Measurements from ENCODE around the gene PLIN5. TPM values are rescaled to one million over a fixed set of nuclear protein-coding genes. Genes with fewer than 3 reads are reported as not detected.

The PLIN5 gene
- total RNA-seq, 2 donors from 2014 or later: 0.24 to 0.81 TPM

GRCh38 chr19:4482721-4483364 lies 52.2 kb downstream of the PLIN5 start:
- DNase-seq: no peak
- no peaks in the 10 kb centered on the region for H3K4me1 Mint-ChIP-seq (ENCODE audit: low read depth)
- H3K9me3 Mint-ChIP-seq: no peaks in the 10 kb centered on the region
- H3K27ac Mint-ChIP-seq: no peak overlapping the region
- H3K4me3 Mint-ChIP-seq: no peak overlapping the region
- H3K27me3 Mint-ChIP-seq (ENCODE audit: low read depth): no peaks in the 10 kb centered on the region
- no peak for ATAC-seq (replicated peaks in 1 of 2)
- H3K36me3 Mint-ChIP-seq (ENCODE audit: insufficient read depth in 2 of 2): peaks cover 0 to 2% of the 10 kb centered on the region in 2 donors

- H3K27me3 Mint-ChIP-seq (ENCODE audit: low read depth): no peaks in the 10 kb centered on the region
- H3K36me3 Mint-ChIP-seq (ENCODE audit: insufficient read depth in 2 of 2): peaks cover 2 to 4% of the 10 kb centered on the region in 2 donors
- no peaks in the 10 kb centered on the region for H3K9me3 Mint-ChIP-seq
- no peak for DNase-seq
- no peak overlapping the region for H3K4me3 Mint-ChIP-seq
- H3K27ac Mint-ChIP-seq: no peak overlapping the region
- H3K4me1 Mint-ChIP-seq (ENCODE audit: low read depth): peaks cover 20% of the 10 kb centered on the region
- ATAC-seq (replicated peaks in 1 of 2): no peak
These were observed 57.8 kb downstream of the PLIN5 start for GRCh38 chr19:4477034-4477801.

GRCh38 chr19:4474514-4475022 lies 60.5 kb downstream of the PLIN5 start:
- peak overlapping the region; percentile 5 for H3K27ac Mint-ChIP-seq
- no peaks in the 10 kb centered on the region for H3K9me3 Mint-ChIP-seq
- H3K4me1 Mint-ChIP-seq (ENCODE audit: low read depth): peaks cover 20% of the 10 kb centered on the region
- H3K4me3 Mint-ChIP-seq: peak overlapping the region; percentile 88 to 90
- peak in 1 of 2 donors; percentile 44 for DNase-seq
- no peak for ATAC-seq (replicated peaks in 1 of 2)
- H3K36me3 Mint-ChIP-seq (ENCODE audit: insufficient read depth in 2 of 2): peaks cover 2 to 4% of the 10 kb centered on the region in 2 donors
- H3K27me3 Mint-ChIP-seq (ENCODE audit: low read depth): no peaks in the 10 kb centered on the region

- DNase-seq: no peak
- peak overlapping the region; percentile 8 for H3K27ac Mint-ChIP-seq
- H3K4me1 Mint-ChIP-seq (ENCODE audit: low read depth): peaks cover 20% of the 10 kb centered on the region
- ATAC-seq (replicated peaks in 1 of 2): no peak
- peaks cover 2 to 4% of the 10 kb centered on the region in 2 donors for H3K36me3 Mint-ChIP-seq (ENCODE audit: insufficient read depth in 2 of 2)
- H3K27me3 Mint-ChIP-seq (ENCODE audit: low read depth): no peaks in the 10 kb centered on the region
- H3K9me3 Mint-ChIP-seq: no peaks in the 10 kb centered on the region
- peak overlapping the region; percentile 88 to 90 for H3K4me3 Mint-ChIP-seq
These were observed 61.1 kb downstream of the PLIN5 start for GRCh38 chr19:4473763-4474513.

GRCh38 chr19:4473011-4473762 lies 61.8 kb downstream of the PLIN5 start:
- H3K4me1 Mint-ChIP-seq (ENCODE audit: low read depth): peaks cover 20% of the 10 kb centered on the region
- no peaks in the 10 kb centered on the region for H3K27me3 Mint-ChIP-seq (ENCODE audit: low read depth)
- ATAC-seq (replicated peaks in 1 of 2) (no peak), DNase-seq (no peak)
- peak overlapping the region; percentile 19 for H3K27ac Mint-ChIP-seq
- H3K9me3 Mint-ChIP-seq: no peaks in the 10 kb centered on the region
- H3K4me3 Mint-ChIP-seq: peak overlapping the region; percentile 88 to 90
- H3K36me3 Mint-ChIP-seq (ENCODE audit: insufficient read depth in 2 of 2): peaks cover 2 to 4% of the 10 kb centered on the region in 2 donors

Other genes with a start within 250 kb of the PLIN5 start
- 10 to 100 TPM; 19.8 to 29.1 TPM for gene TMIGD2, start 232.8 kb downstream of the PLIN5 start, total RNA-seq
- 10 to 100 TPM; 17.1 to 22.8 TPM for gene FSD1, start 230.6 kb downstream of the PLIN5 start, total RNA-seq
- 10 to 100 TPM in 1 of 2 donors, 1 to 10 TPM in 1; 8.3 to 10.0 TPM for gene STAP2, start 196.4 kb downstream of the PLIN5 start, total RNA-seq
- 10 to 100 TPM in 1 of 2 donors, 1 to 10 TPM in 1; 9.7 to 10.3 TPM for gene MPND, start 191.7 kb downstream of the PLIN5 start, total RNA-seq
- gene SH3GL1, start 134.7 kb downstream of the PLIN5 start, total RNA-seq: 10 to 100 TPM; 40.6 TPM
- gene CHAF1A, start 132.6 kb downstream of the PLIN5 start, total RNA-seq: 10 to 100 TPM; 74.0 to 79.7 TPM
- 10 to 100 TPM; 55.2 to 61.3 TPM for gene UBXN6, start 77.4 kb downstream of the PLIN5 start, total RNA-seq
- 10 to 100 TPM; 48.5 to 58.9 TPM for gene HDGFL2, start 62.9 kb downstream of the PLIN5 start, total RNA-seq
- gene PLIN4, start 16.7 kb downstream of the PLIN5 start, total RNA-seq: under 1 TPM; 0.05 to 0.12 TPM
- gene LRG1, start 4.8 kb upstream of the PLIN5 start, total RNA-seq: 1 to 10 TPM in 1 of 2 donors, under 1 TPM in 1; 0.67 to 2.3 TPM
- under 1 TPM; 0.05 to 0.19 TPM for gene SEMA6B, start 24.5 kb upstream of the PLIN5 start, total RNA-seq
- 10 to 100 TPM; 22.1 to 25.7 TPM for gene TNFAIP8L1, start 104.3 kb upstream of the PLIN5 start, total RNA-seq
- 10 to 100 TPM; 51.9 to 78.8 TPM for gene MYDGF, start 135.1 kb upstream of the PLIN5 start, total RNA-seq
- 10 to 100 TPM; 58.8 to 61.0 TPM for gene DPP9, start 188.6 kb upstream of the PLIN5 start, total RNA-seq